Colonic mucosa (tissue), 4 donors: ENCODE data around the gene RNU4-1. TPM values are rescaled to one million over a fixed set of nuclear protein-coding genes. Genes with fewer than 3 reads are reported as not detected.
"Not testable (repeated sequence)": the region's sequence is repeated elsewhere in the genome, so short reads cannot be mapped to it uniquely, and the experiment has no call there.

Experiments used
- DNase-seq: peaks from one replicate; pipeline ENCODE4 v3.0.0-alpha.2; 2020
- H3K27ac ChIP-seq: fragments of 200-600 bp; one replicate; pipeline ENCODE4 v1.8.0; 2021
- H3K27me3 ChIP-seq: fragments of 200-600 bp; one replicate; pipeline ENCODE4 v1.8.0; 2021
- H3K36me3 ChIP-seq: fragments of 200-600 bp; one replicate; pipeline ENCODE4 v1.8.0; 2021
- H3K4me1 ChIP-seq: fragments of 200-600 bp; one replicate; pipeline ENCODE4 v1.8.0; 2021; ENCODE audit warnings: mild to moderate bottlenecking
- H3K4me3 ChIP-seq: fragments of 200-600 bp; one replicate; pipeline ENCODE4 v1.8.0; 2021
- H3K9ac ChIP-seq, 2 donors: one replicate each; pipeline ENCODE4 v1.7.0; 2013; ENCODE audit warnings: control low read depth in 2 of 2, low read depth in 2 of 2, low read length in 2 of 2
- H3K9me3 ChIP-seq: fragments of 200-600 bp; one replicate; pipeline ENCODE4 v1.8.0; 2021
- intact Hi-C: fragments of 100-400 bp; cut with DNase I; formaldehyde crosslinking; loops from one replicate; pipeline ENCODE4 v1.14.1; 2022
- total RNA-seq, 2 donors: library from RNA; stranded (reverse); fragmentation: NEBNext Ultra II Directional in 1 of 2; extraction: Animal tissue kit (Norgen Biotek cat#: 25700) in 1 of 2; gene quantifications; one replicate each; pipeline ENCODE4 v1.2.1, GENCODE V29; 2021
- TF ChIP-seq, protein P1 (sequence below): fragments of 200-600 bp; IDR thresholded peaks from one replicate; pipeline ENCODE4 v1.8.0; 2022; ENCODE audit warnings: antibody characterized with exemption, mild to moderate bottlenecking
- donor health status: healthy.
- donor health status: DM: no; HTN: no; CAD: no.
- donor health status: DM: no; HTN: no; CAD: no.

The RNU4-1 gene
- total RNA-seq, 2 donors from 2014 or later = 1,555 to 3,531 TPM

DNA sequence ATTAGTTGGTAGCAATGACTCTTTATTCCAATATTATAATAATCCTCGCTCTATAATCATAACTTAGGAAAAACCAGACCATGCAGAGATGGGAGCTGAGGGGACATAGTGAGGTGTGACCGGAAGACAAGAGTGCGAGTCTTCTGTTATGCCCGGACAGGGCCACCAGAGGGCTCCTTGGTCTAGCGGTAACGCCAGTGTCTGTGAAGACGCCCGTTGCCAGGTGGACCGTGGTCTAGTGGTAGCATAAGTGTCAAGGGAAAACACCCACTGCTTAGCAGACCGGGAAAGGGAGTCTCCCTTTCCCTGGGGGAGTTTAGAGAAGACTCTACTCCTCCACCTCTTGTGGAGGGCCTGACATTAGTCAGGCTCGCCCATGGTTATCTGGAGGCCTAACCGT, 42.4 kb upstream of the RNU4-1 start:
- H3K9ac ChIP-seq, H3K27ac ChIP-seq, H3K9me3 ChIP-seq, intact Hi-C loops, H3K36me3 ChIP-seq, H3K4me1 ChIP-seq, H3K4me3 ChIP-seq, H3K27me3 ChIP-seq: not testable (repeated sequence)
- TF ChIP-seq, protein P1, sequence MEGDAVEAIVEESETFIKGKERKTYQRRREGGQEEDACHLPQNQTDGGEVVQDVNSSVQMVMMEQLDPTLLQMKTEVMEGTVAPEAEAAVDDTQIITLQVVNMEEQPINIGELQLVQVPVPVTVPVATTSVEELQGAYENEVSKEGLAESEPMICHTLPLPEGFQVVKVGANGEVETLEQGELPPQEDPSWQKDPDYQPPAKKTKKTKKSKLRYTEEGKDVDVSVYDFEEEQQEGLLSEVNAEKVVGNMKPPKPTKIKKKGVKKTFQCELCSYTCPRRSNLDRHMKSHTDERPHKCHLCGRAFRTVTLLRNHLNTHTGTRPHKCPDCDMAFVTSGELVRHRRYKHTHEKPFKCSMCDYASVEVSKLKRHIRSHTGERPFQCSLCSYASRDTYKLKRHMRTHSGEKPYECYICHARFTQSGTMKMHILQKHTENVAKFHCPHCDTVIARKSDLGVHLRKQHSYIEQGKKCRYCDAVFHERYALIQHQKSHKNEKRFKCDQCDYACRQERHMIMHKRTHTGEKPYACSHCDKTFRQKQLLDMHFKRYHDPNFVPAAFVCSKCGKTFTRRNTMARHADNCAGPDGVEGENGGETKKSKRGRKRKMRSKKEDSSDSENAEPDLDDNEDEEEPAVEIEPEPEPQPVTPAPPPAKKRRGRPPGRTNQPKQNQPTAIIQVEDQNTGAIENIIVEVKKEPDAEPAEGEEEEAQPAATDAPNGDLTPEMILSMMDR = peak; percentile 70
- peak; percentile 79 for DNase-seq

DNA sequence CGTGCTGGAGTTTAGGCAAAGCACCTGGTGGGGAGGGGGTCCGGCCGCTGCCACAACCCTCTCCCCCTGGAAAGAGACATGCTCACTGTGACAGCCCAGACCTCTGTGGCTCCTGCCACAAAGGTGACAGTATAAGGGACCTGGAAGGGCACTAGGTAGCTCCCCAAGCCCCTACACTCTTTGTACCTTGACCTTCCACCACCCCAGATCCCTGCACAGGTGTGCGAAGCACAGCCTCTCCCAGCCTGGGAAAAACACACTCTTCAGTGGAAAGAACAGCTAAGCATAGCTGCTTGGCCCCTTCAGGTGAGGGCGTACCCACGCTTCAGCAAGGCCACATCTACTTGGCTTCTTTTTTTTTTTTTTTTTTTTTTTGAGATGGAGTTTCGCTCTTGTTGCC, 39.5 kb upstream of the RNU4-1 start:
- TF ChIP-seq, protein P1 = no peak
- H3K36me3 ChIP-seq = no peaks in the 10 kb centered on the region
- intact Hi-C loops = no loop called here
- no peaks in the 10 kb centered on the region for H3K9me3 ChIP-seq
- no peaks in the 10 kb centered on the region for H3K4me1 ChIP-seq
- no peak for DNase-seq
- no peak overlapping the region for H3K4me3 ChIP-seq
- H3K27ac ChIP-seq = no peak overlapping the region
- H3K27me3 ChIP-seq = no peaks in the 10 kb centered on the region
- H3K9ac ChIP-seq = no peak overlapping the region

DNA sequence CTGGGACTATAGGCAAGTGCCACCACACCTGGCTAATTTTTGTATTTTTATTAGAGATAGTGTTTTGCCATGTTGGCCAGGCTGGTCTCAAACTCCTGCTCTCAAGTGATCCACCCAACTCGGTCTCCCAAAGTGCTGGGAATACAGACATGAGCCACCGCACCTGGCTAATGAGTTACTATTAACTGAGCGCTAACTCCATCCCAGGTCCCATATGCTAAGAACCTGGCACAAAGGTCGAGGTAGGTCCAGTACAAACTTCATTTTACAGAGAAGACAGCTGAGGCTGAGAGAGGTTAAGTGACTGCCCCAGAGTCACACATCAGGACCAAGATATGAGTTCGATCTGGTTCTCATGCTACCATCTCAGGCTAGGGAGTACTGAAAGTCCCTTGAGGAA, 39.0 kb upstream of the RNU4-1 start:
- Histone ChIP-seq H3K27me3 (no peaks in the 10 kb centered on the region), H3K27ac (no peak overlapping the region), H3K4me1 (no peaks in the 10 kb centered on the region), H3K9me3 (no peaks in the 10 kb centered on the region), H3K4me3 (no peak overlapping the region), H3K36me3 (no peaks in the 10 kb centered on the region), H3K9ac (no peak overlapping the region)
- intact Hi-C loops = no loop called here
- DNase-seq = no peak
- TF ChIP-seq, protein P1 = no peak

DNA sequence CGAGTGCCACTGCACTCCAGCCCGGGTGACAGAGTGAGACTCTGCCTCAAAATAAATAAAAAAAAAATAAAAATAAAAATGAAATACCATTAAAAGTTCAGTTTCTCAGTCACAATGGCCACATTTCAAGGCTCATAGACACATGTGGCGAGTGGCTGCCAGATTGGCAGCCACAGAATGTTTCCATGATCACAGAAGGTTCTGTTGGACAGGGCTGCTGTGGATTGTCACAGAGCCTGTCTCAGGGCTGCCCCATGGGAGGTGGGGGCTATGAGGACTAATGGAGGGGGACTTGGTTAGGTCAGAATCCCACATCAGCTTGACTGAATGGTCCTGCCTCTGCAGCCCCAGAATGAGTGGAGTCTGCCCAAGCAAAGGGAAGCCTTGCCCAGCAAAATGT, 38.4 kb upstream of the RNU4-1 start:
- H3K27me3 ChIP-seq = no peaks in the 10 kb centered on the region
- H3K27ac ChIP-seq = no peak overlapping the region
- no peak for DNase-seq

DNA sequence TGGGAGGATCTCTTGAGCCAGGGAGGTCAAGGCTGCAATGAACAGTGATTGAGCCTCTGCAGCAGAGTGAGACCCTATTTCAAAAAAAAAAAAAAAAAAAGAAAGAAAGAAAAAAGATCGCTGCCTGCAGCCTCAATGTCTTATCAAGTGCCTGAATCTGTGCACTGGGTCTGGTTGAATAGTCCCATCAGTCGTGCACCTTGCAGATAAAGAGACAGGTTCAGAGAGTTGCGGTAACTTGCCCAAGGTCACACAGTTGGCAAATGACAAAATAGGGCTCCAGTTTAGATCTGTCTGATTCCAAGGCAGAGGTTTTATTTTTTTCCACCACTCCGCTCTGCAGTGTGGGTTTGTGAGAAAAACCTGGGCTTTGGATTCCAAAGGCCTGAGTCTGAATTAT, 35.2 kb upstream of the RNU4-1 start:
- H3K9ac ChIP-seq = no peak overlapping the region
- no peak overlapping the region for H3K27ac ChIP-seq
- DNase-seq = no peak
- no peaks in the 10 kb centered on the region for H3K36me3 ChIP-seq
- no peaks in the 10 kb centered on the region for H3K27me3 ChIP-seq
- H3K9me3 ChIP-seq = no peaks in the 10 kb centered on the region
- TF ChIP-seq, protein P1 = no peak
- no peaks in the 10 kb centered on the region for H3K4me1 ChIP-seq
- intact Hi-C loops = no loop called here
- H3K4me3 ChIP-seq = no peak overlapping the region

More for the DNA sequence above, 38.4 kb upstream of the RNU4-1 start:
- TF ChIP-seq, protein P1 = no peak
- Histone ChIP-seq H3K9me3 (no peaks in the 10 kb centered on the region), H3K36me3 (no peaks in the 10 kb centered on the region), H3K4me3 (no peak overlapping the region), H3K4me1 (no peaks in the 10 kb centered on the region), H3K9ac (no peak overlapping the region)
- intact Hi-C loops = no loop called here

DNA sequence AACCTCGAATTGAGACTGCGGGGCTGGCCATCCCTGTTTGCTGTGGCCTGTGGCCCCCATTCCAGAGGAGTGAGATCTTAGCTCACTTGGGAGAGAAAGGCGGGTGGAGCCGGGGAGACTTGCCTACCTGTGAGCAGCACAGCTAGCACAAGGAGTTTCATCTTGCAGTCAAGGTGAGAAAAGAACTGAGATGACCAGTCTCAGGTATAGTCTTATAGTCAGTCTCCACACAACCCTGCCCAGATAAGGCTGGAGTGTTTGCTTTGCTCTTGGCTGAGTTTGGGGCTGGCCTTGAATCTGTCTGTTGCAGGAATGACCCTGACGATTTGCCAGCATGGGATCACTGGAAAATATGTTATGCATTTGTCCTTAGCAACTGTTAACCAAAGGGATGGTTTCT, 34.6 kb upstream of the RNU4-1 start, which contains the start of gene PLA2G1B:
Gene PLA2G1B (minus strand): TSS at position 187 of the 400 bp plus-strand sequence. CDS start 26 bp downstream, at position 161.
- intact Hi-C loops = no loop called here
- DNase-seq = no peak
- H3K36me3 ChIP-seq = no peaks in the 10 kb centered on the region
- no peaks in the 10 kb centered on the region for H3K27me3 ChIP-seq
- no peaks in the 10 kb centered on the region for H3K9me3 ChIP-seq
- no peaks in the 10 kb centered on the region for H3K4me1 ChIP-seq
- H3K9ac ChIP-seq = no peak within 1 kb of the TSS
- H3K4me3 ChIP-seq = no peak within 1 kb of the TSS
- H3K27ac ChIP-seq = no peak within 1 kb of the TSS
- TF ChIP-seq, protein P1 = no peak
